Cortex of kidney (tissue), 1 donor: ENCODE results near the gene MBP.

ENCODE experiments used
- DNase-seq: peaks from one replicate; lab custom pipeline; 2025; lab: John Stamatoyannopoulos, UW

Gene MBP

DNA sequence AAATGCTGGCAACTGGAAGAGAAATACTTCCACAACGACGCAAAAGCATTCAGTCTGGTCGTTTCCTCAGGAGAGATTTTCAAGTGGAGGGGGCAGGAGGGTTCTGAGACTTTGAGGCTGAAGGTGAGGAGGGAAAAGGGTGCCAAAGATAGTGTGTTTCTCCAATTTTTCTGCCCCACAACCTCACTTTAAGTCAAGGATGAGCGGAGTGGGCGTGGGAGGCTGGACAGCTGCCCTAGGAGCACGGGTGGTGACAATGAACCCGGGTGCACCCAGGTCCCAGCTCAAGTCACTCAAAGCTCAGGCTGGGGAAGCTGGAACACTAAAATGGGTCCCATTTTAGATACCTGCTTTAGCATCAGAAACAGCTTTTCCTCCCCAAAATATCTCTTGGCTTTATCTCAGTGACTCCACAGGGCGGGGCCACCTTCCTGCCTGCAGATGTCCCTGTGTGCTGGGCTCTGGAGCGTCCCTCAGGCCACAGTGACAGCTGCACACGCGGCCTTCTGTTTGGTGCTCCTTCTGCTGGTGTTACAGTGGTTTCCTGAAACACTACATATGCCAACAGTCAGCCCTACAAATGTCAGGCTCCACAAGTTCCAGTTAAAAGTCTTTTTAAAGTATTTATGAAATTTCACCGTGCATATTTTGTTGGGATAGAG, 1.4 kb upstream of the MBP start:
- DNase-seq = no peak

DNA sequence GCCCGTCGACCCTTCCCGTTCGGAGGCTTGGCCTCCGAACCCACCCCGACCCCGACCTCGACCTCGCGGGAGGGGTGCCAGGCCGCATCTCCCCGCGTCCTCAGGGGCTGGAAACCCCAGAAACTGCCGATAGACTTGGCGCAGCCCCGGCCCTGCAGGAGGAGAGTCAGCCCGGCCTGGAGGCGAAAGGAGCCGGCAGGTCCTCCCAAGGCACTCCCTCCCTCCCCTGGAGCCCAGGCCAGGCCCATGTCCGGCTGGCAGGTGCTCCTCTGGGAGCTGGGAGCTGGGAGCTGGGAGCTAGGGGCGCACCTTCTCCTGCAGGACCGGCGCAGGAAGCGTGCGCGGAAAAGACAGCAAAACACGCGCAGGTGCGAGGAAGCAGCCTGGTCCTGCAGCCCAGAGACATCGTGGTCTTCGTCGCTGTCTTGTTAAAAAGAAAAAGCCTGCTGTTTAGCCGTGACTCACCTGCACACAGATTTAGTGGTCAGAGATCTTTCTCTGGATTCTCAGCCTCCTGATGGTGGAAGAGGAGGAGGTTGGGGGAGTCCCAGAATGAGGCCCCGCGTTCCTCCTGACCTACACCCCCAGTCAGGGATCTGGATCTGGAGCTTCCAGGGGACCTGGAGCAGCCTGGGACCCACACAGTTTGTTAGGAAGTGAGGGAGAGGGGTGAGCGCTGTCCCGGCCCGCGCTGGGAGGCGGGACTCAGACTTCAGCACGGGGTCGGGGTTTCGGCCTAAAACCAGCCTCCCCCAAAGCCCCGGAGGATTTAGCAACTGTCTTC, 660 bp upstream of the MBP start:
- DNase-seq = no peak

DNA sequence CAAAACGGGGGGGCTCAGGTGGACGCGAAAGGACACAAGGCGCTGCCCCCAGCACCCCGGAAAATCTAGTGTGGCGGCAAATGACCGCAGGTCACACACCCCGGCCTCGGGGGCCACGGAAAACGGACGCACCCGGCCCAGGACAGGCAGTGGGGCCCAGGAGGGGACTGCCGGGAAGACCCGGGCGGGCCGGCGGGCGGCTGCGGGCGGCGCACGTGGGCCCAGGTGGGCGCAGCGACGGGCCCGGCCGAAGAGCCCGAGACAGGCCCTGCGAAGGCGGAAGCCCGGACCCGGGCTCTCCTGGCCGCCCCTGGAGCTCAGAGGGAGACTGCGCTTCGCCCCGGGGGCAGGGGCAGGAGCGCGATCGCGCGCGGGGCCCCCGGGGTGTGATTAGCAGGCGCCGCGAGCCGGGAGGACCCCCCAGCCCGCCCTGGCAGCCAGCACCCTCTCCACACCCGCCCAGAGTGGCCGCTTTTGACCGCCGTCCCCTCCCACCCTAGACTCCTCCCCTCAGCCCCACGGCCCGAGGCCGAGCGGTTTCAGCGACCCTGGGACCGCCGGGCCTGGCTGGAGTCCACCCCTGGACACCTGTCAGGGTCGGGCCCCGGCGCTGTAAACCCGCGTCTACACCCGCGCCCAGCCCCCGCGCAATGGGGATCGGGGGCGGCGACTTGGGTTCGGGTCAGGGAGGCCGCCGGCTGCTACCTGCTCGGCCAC, 773 bp downstream of the MBP start:
- no peak for DNase-seq

DNA sequence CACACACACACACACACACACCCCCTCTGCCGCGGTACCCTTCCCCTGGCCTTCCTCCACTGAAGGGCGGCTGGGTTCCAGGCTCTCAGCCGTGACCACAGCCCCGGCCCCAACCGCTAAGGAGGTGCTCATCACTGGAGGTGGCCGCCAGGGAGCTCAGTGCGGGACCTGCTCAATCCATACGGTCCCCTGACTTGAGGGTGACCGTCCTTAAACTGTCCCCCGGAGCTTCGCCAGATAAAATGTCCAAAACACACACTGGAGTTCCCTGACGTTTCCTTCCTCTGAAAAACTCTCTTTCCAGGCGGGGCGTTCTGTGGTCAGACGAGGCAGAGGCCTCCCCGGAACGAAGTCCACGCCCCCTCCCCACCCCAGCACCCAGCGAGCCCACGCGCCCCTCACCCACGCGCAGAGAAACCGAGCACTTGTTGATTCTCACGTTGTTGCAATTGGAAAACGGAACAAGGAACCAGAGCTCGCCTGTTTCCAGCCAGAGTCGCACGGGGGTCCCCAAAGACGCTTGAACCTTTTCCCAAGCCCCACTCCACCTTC, 1.4 kb downstream of the MBP start:
- no peak for DNase-seq

DNA sequence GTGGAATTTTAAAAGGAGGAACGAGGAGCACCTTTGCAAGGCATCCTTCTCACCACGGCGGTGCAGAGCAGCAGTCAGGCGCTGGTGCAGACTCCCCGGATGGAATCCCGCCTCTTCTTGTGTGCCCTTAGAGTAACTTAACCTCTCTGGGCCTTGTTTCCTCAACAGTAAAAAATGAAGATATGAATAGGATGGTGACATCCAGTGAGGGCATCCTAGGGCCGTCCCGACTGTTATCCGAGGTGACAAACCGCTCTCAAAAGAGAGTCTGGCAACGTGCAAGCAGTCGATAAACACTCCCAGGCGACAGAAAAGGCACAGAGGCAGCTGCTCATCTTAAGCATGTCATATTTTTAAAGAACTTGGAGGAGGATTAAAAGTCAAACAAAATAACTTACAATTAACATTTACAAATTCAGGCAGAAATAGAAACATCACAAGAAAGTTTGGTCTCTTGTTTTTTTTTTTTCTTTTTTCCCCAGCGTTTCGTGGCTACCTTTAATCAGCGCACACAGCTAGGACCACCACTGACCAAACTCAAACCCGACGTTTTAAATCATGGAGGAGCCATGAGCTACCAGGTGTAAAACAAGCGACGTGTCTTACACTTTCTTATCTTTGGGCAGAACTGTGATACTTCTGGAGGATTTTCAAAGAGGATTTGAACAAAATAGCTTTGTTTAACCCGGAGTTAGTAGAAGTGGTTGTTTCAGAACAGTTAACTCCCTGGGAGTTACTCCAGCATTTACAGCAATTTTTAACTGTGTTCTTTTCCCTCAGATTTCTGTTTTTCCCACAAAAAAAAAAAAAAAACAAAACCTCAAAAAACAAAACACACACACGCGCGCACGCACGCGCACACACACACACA, 2.1 kb downstream of the MBP start:
- no peak for DNase-seq

DNA sequence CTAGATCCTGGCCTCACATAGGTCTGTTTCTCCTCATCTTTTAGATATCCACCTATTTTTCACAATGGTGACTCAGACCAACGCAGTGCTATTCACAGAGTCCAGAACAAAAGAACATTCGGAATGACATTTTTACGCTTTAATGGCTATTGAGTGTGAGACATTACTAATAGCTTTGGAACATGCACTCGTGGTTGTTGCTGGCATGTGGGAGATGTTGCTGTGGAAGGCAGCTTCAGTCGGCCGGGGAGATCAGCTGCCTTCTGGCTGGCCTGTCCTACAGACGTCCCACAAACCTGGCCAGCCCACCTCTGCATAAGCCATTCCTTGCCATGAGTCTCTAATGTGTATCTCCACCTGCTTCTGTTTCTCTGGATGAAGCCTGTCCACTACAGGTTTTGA, 3.4 kb downstream of the MBP start:
- no peak for DNase-seq

DNA sequence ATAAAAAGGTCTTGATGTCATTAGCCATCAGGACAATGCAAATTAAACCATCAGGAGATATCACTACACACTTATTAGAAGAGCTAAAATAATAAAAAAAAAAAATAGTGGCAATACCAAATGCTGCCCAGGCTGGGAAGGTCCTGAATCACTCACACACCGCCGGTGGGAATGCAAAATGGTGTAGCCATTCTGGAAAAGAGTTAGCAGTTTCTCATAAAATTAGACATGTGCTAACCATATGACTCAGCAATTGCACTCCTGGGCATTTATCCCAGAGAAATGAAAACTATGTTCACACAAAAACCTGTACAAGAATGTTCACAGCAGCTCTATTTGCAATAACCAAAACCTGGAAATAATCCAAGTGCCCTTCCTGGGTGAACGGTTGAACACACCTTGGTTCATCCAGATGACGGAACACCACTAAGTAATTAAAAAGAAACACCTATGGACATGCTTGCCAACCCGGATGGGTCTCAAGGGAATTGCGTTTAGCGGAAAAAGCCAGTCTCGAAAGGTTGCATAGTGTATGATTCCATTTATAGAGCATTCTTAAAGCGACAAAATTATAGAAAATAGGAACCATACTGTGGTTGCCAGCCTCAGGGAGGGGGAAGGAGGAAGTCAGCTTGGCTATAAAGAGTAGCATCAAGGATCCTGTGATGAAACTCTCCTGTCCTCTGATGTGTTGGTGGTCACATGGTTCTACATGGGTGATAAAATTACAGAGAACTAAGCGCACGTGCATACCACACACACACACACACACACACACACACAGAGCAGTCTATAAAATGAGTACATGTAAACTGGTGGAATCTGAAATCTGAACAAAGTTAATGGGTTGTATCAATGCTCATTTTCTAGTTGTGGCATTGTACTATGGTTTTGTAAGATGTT, 4.6 kb downstream of the MBP start:
- no peak for DNase-seq

DNA sequence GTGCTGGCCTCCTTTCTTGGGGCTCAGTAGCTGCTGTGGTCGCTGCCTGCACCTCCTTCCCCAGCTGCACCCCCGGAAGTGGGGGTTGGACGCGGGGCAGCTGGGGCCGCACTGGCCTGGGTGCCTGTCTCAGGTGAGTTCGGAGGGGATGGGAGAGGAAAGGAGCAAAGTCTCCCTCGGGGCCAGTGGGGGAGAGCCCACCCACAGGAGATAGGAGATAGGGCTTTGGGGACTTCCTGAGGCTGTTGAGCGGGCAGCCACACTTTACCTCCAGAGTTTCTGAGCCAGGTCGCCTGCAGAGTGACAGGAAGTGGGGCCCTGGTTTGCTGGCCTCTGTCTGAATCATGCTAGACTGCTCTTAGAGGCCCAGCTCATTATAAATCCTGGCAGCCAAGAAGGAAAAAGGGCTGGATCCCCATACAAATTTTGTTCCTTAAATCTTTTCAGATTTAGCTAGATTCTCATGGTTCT, 8.1 kb downstream of the MBP start:
- DNase-seq = no peak

DNA sequence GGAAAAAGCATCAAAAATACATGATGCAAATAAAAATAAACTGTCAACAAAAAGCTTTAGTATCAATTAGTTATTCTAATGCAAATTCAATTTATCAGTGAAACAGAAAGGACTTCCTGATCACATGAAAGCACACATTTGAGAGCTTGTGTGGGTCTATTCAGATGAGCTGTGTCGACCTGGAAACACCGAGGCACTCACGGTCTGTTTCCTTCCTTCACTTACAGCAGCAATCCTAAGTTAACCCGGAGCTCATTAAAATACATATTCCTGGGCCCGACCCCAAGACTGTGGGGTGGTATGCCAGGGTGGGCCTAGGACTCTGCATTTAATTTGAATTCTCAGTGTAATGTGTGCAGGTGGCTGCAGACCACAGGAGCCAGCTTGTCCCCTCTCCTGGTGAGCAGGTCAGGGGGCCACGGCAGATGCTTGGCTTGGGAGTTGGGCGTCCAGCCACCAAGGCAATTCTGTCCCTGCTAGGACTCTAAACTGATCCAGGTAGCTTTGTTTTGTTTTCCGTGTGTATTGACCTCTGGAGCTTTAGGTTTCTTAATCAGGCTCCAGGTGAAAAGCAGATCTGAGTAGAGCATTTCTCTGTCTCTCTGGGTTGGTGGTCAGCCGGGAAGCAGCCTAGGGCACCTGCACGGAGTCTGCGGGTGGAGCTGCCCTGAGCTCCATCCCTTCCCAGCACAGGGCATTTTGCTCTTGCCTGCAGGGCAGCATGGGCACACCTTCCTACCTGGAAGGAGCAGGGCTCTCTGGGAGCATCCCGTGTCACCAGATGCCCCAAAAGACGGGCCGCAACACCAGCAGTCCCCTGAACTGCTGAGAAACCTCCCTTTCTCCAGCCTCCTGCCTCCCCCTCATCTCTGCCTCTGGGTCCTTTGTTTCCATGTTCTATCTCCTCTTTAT, 9.0 kb downstream of the MBP start:
- DNase-seq = no peak

DNA sequence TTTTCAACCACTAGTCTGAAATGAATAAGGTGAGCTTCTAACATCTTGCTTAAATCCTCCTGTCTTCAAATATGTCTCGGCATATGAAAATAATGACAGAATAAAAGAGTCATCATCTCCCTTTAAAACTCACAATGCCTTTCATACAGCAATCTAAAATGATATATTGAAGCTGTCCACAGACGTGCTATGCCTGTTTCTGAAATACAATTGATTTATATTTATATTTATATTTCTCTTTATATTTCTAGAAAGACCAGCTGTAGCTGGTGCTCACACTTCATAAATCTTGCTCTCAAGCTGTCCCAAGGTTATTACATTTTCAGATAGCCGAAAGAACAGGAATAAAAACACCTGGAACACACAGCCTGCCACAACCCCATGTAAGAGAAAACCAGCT, 11.1 kb downstream of the MBP start:
- DNase-seq = no peak

DNA sequence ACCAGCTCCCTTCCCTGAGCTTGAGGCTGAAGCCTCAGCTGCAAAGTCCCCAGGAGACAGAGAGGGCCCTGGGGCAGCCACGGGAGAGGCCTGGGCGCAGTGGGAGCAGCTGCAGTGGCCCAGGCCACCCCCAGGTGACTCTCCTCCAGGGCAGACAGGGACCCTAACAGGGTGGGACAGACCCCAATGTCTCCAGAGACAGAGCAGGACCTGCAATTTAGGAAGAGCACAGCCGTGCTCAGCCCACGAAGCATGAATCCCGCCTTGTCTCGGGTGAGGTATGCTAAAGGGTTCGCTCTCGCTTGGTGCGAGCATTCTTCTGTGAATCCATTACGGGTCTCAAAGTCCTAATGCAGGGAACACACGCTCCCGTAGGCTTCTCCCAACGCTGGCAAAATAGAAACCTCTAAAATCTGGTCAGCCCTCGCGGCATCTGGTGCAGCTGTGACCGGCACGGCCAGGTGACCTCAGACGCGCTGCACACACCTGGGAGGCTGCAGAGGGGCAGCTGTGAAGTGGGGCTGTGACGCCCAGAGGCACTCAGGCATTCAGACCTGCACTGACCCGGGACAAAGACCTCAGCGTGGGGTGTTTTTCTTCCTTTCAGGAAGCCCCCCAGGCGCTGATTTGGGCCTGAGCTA, 12.6 kb downstream of the MBP start:
- no peak for DNase-seq

DNA sequence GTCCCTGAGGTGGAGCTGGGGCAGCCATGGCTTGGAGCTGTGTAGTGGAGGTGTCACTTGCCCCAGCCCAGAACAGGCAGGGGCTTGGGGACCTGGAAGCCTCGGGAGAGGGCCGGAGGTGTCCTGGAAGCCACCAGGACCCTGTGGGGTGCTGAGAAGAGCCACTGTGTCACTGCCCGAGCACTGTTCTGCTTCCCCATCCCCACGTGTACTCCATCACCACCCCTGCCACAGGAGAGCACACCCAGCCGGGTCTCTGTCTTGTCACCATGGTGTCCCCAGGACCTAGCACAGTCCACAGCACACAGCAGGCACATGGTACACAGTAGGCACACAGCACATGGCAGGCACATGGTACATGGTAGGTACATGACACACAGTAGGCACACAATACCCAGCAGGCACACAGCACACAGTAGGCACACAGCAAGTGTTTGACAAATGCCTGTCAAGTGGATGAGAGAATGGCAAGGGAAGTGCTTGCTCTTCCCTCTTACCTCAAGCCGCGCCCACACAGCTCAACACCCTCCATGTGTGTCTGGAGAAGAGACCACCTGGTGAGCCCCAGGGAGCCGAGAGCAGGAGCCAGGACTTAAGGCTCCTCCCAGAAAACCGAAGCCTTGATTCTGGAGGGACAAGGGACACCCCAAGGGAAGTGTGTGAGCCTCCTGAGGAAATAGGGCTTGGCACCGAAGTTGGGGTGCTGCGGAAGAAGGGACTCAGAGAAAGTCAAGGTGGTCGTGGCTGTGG, 13.3 kb downstream of the MBP start:
- no peak for DNase-seq

DNA sequence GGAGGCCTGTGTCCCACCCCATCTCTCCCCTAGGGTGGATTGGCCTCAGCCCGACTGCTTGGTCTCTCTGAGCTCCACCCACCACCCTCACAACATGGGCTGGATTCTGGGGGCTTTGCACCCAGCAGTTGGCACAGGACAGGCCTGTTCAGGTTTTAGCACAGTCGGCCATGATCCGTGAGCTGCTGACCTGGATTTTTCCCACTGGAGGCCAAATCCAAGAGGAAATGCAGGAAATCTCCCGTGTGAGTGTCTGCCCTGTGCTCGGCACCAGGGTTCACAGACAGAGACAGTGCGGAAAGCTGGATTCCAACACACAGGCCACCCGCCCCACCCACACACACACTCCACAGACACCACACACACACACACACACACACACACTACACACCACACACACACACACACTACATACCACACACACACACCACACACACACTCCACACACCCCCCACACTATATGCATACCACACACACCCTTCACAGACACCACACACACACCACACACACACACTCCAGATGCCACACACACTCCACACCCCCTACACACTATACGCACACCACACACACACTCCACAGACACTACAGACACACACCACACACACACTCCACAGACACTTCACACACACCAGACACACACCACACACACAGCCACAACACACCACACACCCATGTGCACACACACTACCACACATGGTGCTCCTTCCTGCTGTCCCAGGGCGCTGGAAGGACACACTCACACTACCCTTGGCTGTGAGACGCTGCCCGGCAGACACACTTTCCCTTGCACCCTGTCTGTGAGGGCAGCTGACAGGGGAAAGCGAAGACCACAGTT, 14.1 kb downstream of the MBP start:
- DNase-seq = no peak

DNA sequence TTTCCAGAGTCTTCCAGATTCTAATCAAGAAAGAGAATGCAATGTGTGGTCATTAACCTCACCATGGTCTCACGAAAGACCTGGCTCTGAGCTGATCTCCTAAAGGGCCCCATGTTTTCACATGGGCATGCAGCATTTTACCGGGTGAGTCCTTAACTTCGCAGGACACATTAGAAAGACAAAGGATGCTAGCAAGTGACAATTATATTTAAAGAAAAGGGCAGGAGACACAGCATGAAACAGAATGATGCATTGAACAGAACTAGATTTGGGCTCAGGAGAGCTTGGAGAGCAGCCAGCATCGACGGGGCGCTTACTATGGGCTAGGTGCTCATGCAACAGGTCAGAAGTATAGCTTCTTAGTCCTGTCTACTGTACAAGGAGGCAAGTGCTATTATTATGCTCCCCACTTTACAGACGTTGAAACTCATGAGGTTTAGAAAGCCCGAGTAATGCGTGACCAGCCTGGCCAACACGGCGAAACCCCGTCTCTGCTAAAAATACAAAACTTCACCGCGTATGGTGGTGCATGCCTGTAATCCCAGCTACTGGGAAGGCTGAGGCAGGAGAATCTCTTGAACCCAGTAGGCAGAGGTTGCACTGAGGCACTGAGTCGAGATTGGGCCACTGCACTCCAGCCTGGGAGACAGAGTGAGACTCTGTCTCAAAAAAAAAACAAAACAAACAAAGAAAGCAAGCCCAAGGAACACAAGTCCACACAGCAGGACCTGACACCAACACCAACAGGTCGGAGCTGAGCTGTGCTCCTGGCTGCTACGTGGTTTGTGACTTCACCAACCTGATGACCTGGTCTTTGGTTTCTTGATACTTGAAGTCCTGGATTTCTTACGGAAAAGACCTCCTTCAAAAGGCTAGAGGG, 16.1 kb downstream of the MBP start:
- DNase-seq = no peak

DNA sequence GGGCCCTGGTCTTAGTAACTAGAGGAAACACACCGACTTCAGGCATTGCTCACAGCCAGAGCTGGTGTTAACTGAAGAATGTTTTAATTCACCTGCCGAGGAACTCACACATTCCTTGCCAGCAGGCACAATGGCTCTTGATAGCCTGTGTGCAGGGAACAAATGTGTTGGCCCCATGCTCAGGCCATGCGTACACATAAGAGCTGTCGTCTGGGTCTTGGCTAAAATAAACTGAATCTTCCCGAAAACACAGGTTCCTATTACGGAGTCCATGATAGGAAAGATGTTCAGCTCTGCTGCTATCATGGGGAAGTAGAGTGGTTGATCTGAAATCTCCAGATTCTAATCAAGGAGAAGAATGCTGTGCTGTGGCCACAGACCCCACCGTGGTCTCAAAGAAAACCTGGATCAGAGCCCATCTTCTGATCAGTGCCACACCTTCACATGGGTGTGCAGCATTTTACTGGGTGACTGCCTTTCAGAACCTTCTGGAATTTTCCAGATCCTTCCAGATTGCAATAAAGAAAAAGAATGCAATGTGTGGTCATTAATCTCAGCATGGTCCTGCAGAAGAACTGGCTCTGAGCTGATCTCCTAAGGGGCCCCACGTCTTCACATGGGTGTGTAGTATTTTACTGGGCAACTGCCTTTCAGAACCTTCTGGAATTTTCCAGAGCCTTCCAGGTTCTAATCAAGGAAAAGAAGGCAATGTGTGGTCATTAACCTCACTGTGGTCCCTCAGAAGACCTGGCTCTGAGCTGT, 17.2 kb downstream of the MBP start:
- DNase-seq = no peak
